Endometrial microvascular endothelial cells (primary cell): ENCODE data around the gene DHDDS. TPM values are rescaled to one million over a fixed set of nuclear protein-coding genes. Genes with fewer than 3 reads are reported as not detected.
"Not testable (repeated sequence)": the region's sequence is repeated elsewhere in the genome, so short reads cannot be mapped to it uniquely, and the experiment has no call there.

Experiments used
- in situ Hi-C: cut with HindIII; loops from 2 replicates; pipeline ENCODE4 v1.10.0; 2017; ENCODE audit warnings: low sequenced_read_pairs, low pct_unique_long_range_greater_than_20kb; ENCODE audit errors: inconsistent ontology term
- total RNA-seq: library from RNA; depleted of rRNA; stranded (reverse); fragments of >200 nt; gene quantifications from one replicate; pipeline ENCODE4 v1.2.3, GENCODE V29; 2015; ENCODE audit errors: inconsistent ontology term

DHDDS gene
- total RNA-seq, 1 donor from 2014 or later = 65.2 TPM

- in situ Hi-C loops = no loop called here
Measured at GRCh38 chr1:26471498-26472319, 39.6 kb downstream of the DHDDS start.

DNA sequence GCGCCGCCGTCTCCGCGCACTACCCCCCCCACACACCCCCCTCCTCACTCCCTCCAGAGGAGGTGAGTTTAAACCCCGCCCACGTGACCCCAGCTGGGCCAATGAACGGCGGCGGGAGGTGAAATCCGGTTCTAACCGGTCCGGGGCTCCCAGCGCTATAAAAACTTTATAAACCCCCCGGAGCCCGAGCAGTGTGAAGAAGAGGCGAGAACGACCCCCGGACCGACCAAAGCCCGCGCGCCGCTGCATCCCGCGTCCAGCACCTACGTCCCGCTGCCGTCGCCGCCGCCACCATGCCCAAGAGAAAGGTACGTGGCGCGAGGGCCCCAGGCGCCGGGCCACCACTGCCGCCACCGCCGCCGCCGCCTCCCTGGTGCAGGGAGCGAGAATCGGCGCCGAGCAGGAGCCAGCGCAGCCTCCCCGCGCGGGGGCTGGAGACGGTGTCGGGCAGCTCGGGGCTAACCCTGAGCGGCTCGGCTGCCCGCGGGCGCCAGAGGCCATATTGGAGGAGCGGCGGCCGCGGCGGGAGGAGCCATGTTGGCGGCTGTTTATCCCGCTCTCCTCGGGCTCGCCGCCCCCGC is 40.3 kb downstream of the DHDDS start, which contains the start of gene HMGN2:
TSS of gene HMGN2 (plus strand) at position 121 of the 581 bp plus-strand sequence. CDS start at position 294, 173 bp downstream.
- in situ Hi-C loops = no loop called here

DNA sequence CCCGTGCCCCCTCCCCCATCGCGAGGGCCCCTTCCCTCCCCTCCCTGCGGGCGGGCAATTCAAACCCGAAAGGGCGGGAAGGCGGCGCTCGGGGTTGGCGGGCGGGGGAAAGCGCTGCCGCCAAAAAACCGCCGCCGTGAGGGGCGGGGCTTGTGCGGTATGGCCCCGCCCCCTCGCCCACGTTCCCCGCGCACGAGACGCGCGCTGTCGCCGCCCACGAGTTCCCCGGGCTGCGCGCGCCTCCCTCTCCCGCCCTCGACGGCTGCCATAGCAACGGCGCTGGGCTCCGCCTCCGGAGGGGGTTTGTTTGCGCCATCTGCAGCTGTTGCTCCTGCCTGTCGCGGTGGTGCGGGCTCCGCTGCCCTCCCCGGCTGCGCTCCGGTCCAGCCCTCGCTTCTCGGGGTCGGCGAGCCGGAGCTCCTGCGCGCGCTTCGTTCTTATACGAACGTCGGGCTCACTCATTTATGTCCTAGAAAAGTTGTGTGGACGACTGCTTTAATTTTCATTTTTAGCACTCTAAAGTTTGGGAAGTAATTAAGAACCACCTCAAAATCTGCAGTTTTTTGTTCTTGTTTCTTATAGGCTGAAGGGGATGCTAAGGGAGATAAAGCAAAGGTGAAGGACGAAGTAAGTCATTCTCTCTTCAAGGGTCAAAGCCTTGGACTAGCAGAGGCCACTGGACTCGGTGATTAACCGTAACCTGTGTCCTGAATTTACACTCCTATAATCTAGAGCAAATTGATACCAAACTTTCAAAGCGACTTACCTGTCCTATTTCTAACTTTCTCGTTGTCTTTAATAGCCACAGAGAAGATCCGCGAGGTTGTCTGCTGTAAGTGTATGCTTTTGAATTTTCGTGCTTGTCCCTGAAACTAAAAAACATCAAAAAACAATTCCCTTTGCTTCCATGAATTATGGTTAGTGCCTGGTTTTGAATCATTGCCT is 41.1 kb downstream of the DHDDS start:
- in situ Hi-C loops = no loop called here

DNA sequence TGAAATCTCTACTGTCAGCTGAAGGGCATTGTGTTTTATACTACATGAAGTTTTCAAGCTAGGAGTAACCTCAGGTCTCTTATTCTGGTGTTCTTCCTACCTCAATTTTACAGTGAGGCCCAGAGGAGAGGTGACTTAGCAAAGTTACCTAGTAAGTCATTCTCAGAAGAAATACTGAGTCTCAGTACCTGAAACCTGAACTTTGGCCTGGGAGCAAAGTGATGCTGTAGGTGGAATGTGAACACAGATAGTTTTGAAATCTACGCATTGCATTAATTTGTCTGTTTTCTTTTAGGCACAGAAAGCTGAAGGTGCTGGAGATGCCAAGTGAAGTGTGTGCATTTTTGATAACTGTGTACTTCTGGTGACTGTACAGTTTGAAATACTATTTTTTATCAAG is 42.7 kb downstream of the DHDDS start:
- in situ Hi-C loops = no loop called here

- in situ Hi-C loops = no loop called here
Measured at GRCh38 chr1:26475989-26476388, 43.9 kb downstream of the DHDDS start.

GRCh38 chr1:26476958-26477357 is 44.8 kb downstream of the DHDDS start:
- in situ Hi-C loops = no loop called here

GRCh38 chr1:26477446-26478152 is 45.5 kb downstream of the DHDDS start:
- in situ Hi-C loops = no loop called here

DNA sequence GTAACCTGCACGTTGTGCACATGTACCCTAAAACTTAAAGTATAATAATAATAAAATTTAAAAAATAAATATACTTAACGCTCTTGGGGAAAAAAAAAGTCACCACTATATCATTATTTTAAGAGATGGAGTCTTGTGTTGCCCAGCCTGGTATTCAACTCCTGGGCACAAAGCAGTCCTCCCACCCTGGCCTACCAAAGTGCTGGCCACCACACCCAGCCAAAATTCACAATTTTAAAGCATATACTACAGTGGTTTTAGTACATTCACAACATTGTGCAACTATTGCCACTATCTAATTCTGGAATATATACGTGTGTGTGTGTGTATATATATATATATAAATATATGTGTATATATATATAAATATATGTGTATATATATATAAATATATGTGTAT is 46.0 kb downstream of the DHDDS start:
- in situ Hi-C loops = no loop called here

- in situ Hi-C loops = no loop called here
Measured at GRCh38 chr1:26478988-26479387, 46.9 kb downstream of the DHDDS start.

DNA sequence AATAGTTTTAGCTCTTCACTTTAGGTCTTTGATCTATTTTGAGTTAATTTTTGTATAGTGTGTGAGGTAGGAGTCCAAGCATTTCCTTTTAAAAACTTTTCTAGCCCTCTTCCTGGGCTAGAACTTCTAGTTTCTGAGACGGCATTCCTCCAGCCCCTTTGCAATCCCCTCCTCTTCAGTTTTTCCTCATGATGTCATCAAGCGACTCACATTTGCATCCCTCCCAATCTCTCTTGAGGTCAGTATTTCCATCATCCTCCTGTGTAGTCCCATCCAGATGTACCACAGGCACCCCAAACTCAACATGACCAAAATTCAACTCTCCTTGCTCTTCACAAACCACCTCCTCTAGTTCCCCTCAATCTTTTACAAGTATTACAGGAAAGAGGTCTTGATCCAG is 50.8 kb downstream of the DHDDS start:
- in situ Hi-C loops = no loop called here

DNA sequence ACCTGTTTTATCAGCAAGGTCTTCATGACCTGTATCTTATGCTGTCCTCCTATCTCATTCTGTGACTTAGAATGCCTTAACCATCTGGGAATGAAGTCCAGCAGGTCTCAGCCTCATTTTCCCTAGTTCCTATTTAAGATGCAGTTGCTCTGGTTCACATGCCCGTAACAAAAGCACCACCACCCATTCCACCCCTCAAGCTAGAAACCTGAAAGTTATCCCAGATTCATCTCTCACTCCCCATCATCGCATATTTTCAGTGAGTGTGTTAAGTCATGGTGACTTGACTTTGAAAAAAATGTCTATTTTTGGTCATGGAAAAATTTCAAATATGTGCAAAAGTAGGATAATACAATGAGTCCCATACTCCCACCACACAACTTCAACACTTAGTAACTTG is 51.9 kb downstream of the DHDDS start:
- in situ Hi-C loops = no loop called here

DNA sequence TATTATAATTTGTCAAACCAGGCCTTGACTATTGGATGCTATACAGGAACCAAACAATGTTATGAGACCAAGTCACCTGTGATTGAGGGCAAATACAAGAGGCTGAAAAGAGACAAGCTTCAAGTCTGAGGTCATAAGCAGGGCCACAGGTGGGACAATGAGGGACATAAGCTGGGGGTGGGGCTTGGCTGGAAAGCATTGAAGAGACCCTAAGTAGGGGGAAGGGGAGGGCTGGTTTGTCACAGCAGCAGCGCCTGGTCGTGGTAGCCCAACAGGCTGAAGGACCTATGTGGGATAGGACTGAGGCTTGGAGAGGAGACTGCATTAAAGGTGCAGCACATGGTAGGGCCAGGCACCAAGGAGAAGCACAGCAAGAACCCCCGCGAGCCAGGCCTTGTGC is 58.0 kb downstream of the DHDDS start:
- in situ Hi-C loops = no loop called here

DNA sequence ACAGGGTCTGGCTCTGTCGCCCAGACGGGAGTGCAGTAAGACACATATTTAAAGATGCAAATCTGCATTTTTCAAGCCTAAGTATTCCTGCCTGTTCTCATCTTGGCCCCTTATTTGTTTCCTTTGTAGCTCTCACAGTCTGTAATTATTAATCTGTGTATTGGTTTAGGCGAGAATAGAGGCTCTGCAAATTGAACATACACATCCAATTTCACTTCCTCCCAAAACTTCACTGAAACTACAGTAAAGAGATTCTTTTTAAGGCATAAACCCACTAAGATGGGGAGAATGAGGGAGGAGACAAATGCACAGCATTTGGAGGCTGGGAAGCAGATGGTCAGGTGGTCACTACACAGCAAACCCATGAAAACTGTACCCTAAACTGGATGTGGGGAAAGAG is 61.1 kb downstream of the DHDDS start:
- in situ Hi-C loops = no loop called here

DNA sequence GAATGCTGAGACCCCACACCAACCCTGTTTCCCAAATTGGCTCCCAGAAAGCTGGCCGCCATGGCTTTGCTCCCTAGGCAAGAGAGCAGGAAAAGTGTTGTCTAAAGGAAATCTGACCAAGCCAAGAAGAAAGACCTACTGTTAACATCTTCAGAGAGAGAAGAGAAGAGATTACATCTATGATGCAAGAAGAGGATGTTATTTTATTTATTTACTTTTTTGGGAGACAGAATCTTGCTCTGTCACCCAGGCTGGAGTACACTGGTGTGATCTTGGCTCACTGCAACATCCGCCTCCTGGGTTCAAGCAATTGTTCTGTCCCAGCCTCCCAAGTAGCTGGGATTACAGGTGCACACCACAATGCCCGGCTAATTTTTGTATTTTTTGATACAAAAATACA is 61.8 kb downstream of the DHDDS start:
- in situ Hi-C loops = no loop called here

DNA sequence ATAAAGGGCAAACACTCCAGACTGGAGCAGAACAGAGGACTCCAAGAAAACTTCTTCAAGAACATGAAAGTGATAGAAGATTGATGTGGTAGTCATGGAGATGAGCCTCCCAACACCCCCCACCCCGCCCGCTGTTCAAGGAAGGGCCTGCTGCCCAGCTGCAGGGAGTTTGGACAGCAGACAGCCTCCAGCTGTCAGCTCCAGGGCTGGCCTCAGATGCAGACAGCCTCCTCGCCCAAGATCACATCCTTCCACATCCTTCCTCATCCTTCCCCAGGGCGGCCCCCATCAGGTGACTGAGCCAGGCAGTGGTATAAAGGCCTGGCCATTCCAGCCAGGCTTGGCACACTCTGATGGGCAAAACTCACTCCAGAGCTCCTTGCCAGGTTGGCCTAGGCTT is 64.7 kb downstream of the DHDDS start:
- in situ Hi-C loops = no loop called here

- in situ Hi-C loops = no loop called here
Measured at GRCh38 chr1:26498894-26499293, 66.8 kb downstream of the DHDDS start.

GRCh38 chr1:26500488-26501175 is 68.5 kb downstream of the DHDDS start:
- in situ Hi-C loops = no loop called here

GRCh38 chr1:26510711-26511110 is 78.6 kb downstream of the DHDDS start:
- in situ Hi-C loops = not testable (repeated sequence)
